ENCODE results near the gene MED20. TPM values are rescaled to one million over a fixed set of nuclear protein-coding genes. Genes with fewer than 3 reads are reported as not detected.
A peak's percentile ranks its signal among the peaks of the same experiment; 100 is the strongest.

Gene MED20
- total and polyA plus RNA-seq, 2 donors (not counting 3 experiments of a cell fraction or from before 2014, with no cell fraction given), result 30.4 to 37.8 TPM

- Histone ChIP-seq H3K9ac (replicated peaks; ENCODE audit: extremely low read depth, insufficient read depth, low read length) (peak overlapping the region; percentile 62), H3K4me1 (ENCODE audit: control insufficient read depth, extremely low read depth, insufficient read depth, low read length) (peaks cover 12% of the 10 kb centered on the region), H3K79me2 (ENCODE audit: control insufficient read depth, insufficient read depth, low read length) (no peaks in the 10 kb centered on the region), H3K36me3 (ENCODE audit: control insufficient read depth in 2 of 2, extremely low read depth in 1 of 2, insufficient read depth in 2 of 2, low read length in 2 of 2) (no peaks in the 10 kb centered on the region), H3K27me3 (ENCODE audit: control insufficient read depth in 2 of 2, insufficient read depth in 2 of 2, low read length in 2 of 2) (peaks cover 0 to 2% of the 10 kb centered on the region in 2 experiments), H3K4me3 (replicated peaks in 1 of 3; ENCODE audit: insufficient read depth in 1 of 3, low read depth in 1 of 3, low read length in 3 of 3) (no peak overlapping the region), H3K9me3 (replicated peaks; ENCODE audit: control insufficient read depth, insufficient read depth, low read length) (no peaks in the 10 kb centered on the region), H3K27ac (ENCODE audit: insufficient read depth, low read depth, low read length) (peak overlapping the region; percentile 84), H3K9me1 (replicated peaks; ENCODE audit: control insufficient read depth, extremely low read depth, insufficient read depth, low read length) (no peaks in the 10 kb centered on the region), H2AFZ (ENCODE audit: low read depth, low read length) (no peak overlapping the region), H4K20me1 (replicated peaks; ENCODE audit: control insufficient read depth, extremely low read depth, insufficient read depth, low read length) (no peaks in the 10 kb centered on the region), H3K4me2 (ENCODE audit: insufficient read depth, low read length) (peak overlapping the region; percentile 81)
- POLR2A ChIA-PET, result interaction anchor here (1.0 kb wide), 1 partner anchor 25 kb away, joined by 4 read pairs; the partner anchor contains the start of genes BYSL and MED20
- dilution Hi-C loops (cut with MboI; ENCODE audit: extremely low pct_ligation_motif_present, low sequenced_read_pairs) (no loop called here), intact Hi-C loops (cut with micrococcal nuclease) (no loop called here)
- CTCF ChIA-PET, result interaction anchor here (0.6 to 1.9 kb wide), 6 partner anchors 25 to 148 kb away, joined by 3 to 14 read pairs (median 7); partner anchors contain the start of genes BYSL, MED20 and TOMM6
- DNase-seq (ENCODE audit: low read depth, low spot score), result no peak
- TF ChIP-seq FOS (IDR thresholded peaks at IDR 0.05; ENCODE audit: borderline replicate concordance, insufficient read depth, low read length) (no peak), CTCF (IDR thresholded peaks at IDR 0.05; ENCODE audit: extremely low read depth in 1 of 2, insufficient read depth in 1 of 2, low read depth in 1 of 2, low read length in 2 of 2) (no peak), MAX (IDR thresholded peaks at IDR 0.05; ENCODE audit: insufficient read depth, insufficient read length) (no peak), JUN (IDR thresholded peaks at IDR 0.05; ENCODE audit: borderline replicate concordance, insufficient read depth, insufficient read length, low read depth) (no peak), POLR2AphosphoS5 (IDR thresholded peaks at IDR 0.05; ENCODE audit: insufficient read depth, low read depth, low read length) (no peak), EZH2 (IDR thresholded peaks at IDR 0.05; ENCODE audit: borderline replicate concordance, low read depth, low read length, severe bottlenecking) (no peak), MYC (IDR thresholded peaks at IDR 0.05; ENCODE audit: low read depth, low read length) (no peak), GATA2 (IDR thresholded peaks at IDR 0.05; ENCODE audit: insufficient read depth, insufficient read length, low read depth, low read length) (no peak), POLR2A (IDR thresholded peaks at IDR 0.05; ENCODE audit: low read depth, low read length) (no peak)
- no peak for FAIRE-seq
- BruUV-seq (replicated peaks), result no TSS peak
Measured at GRCh38 chr6:41896281-41896680, 24.7 kb downstream of the MED20 start.

All from endothelial cell of umbilical vein (primary cell).